GM12878 (cell line): Measurements from ENCODE around the gene FBN3. TPM values are rescaled to one million over a fixed set of nuclear protein-coding genes. Genes with fewer than 3 reads are reported as not detected.

Experiments used
- ATAC-seq: fragments of 200-7000 bp; cut with Tn5 transposase; 3 replicates; pipeline ENCODE4 v1.9.1; 2020; ENCODE audit warnings: mild to moderate bottlenecking, moderate library complexity
- BruUV-seq: library from RNA; stranded (reverse); fragments of 400-500 nt; replicated peaks from 2 replicates; lab custom pipeline; 2021; lab: Mats Ljungman, UMichigan
- CTCF ChIA-PET: fragments of 300-600 bp; sonication (Branson Sonifier 250); formaldehyde crosslinking; extraction: SDS; loops from one replicate; lab custom pipeline; 2021; ENCODE audit warnings: inconsistent platforms; lab: Yijun Ruan, JAX
- POLR2A ChIA-PET: fragments of 350-600 bp; formaldehyde crosslinking; extraction: SDS; loops from one replicate; lab custom pipeline; 2021; ENCODE audit warnings: inconsistent platforms; lab: Charles Lee
- RAD21 ChIA-PET: fragments of 300-600 bp; sonication (Branson Sonifier 250); formaldehyde crosslinking; loops from one replicate; lab custom pipeline; 2023; ENCODE audit warnings: antibody characterized with exemption; ENCODE audit not compliant: unreplicated experiment; lab: Charles Lee
- SMC1A ChIA-PET: fragments of 300-600 bp; sonication (Branson Sonifier 250); formaldehyde crosslinking; loops from one replicate; lab custom pipeline; 2023; ENCODE audit not compliant: unreplicated experiment, uncharacterized antibody; lab: Charles Lee
- DNase-seq: peaks from one replicate; pipeline ENCODE4 v3.0.0-alpha.2; 2011; ENCODE audit warnings: low read depth, low spot score
- FAIRE-seq: peaks from 3 replicates; lab custom pipeline; 2011; peaks lifted over from hg19 to GRCh38; lab: Jason Lieb, UNC
- H2AFZ ChIP-seq: 2 replicates; pipeline ENCODE4 v1.6.0; 2011; ENCODE audit warnings: low read depth, low read length, control low read depth; ENCODE audit not compliant: control insufficient read depth
- H3K27ac ChIP-seq: 2 replicates; pipeline ENCODE4 v1.5.1; 2011; ENCODE audit warnings: control low read depth; ENCODE audit not compliant: control insufficient read depth, insufficient read depth
- H3K27me3 ChIP-seq, 2 experiments: replicated peaks in 1 of 2; 2 replicates each; pipeline versions ENCODE4 v1.6.0 to v1.6.1; 2011; ENCODE audit warnings: low read length in 1 of 2; ENCODE audit not compliant: control insufficient read depth in 2 of 2, insufficient read depth in 2 of 2
- H3K36me3 ChIP-seq, 2 experiments: 2 replicates each; pipeline ENCODE4 v1.5.1; 2011; ENCODE audit warnings: low read length in 1 of 2; ENCODE audit not compliant: control insufficient read depth in 2 of 2, insufficient read depth in 2 of 2
- H3K4me1 ChIP-seq: 2 replicates; pipeline ENCODE4 v1.6.1; 2011; ENCODE audit warnings: mild to moderate bottlenecking, low read length, moderate library complexity, mixed read lengths; ENCODE audit not compliant: control insufficient read depth, insufficient read depth
- H3K4me2 ChIP-seq: 2 replicates; pipeline ENCODE4 v1.6.0; 2011; ENCODE audit warnings: control low read depth; ENCODE audit not compliant: control insufficient read depth, insufficient read depth
- H3K4me3 ChIP-seq: fragments of 200-600 bp; sonication (generic); 2 replicates; pipeline ENCODE4 v1.5.1; 2016
- H3K79me2 ChIP-seq: 2 replicates; pipeline ENCODE4 v1.6.0; 2011; ENCODE audit warnings: low read length; ENCODE audit not compliant: control insufficient read depth, insufficient read depth
- H3K9ac ChIP-seq: 2 replicates; pipeline ENCODE4 v1.8.0; 2011; ENCODE audit warnings: low read length, control low read depth, mixed read lengths; ENCODE audit not compliant: control insufficient read depth, insufficient read depth
- H3K9me3 ChIP-seq: replicated peaks from 3 replicates; pipeline ENCODE4 v1.5.1; 2011; ENCODE audit warnings: mild to moderate bottlenecking, low read length; ENCODE audit not compliant: control insufficient read depth, insufficient read depth
- H4K20me1 ChIP-seq: 2 replicates; pipeline ENCODE4 v1.6.0; 2011; ENCODE audit not compliant: control insufficient read depth, insufficient read depth
- CBFB ChIP-seq: IDR thresholded peaks from 2 replicates; pipeline ENCODE4 v1.6.1; 2016; ENCODE audit warnings: antibody characterized with exemption, low read depth
- CHD1 ChIP-seq: IDR thresholded peaks from 2 replicates; pipeline ENCODE4 v1.6.1; 2012; ENCODE audit warnings: low read depth, low read length, improper control_type of control experiment
- HSF1 ChIP-seq: fragments of 150-350 bp; IDR thresholded peaks from 2 replicates; pipeline ENCODE4 v1.6.1; 2014; ENCODE audit warnings: mild to moderate bottlenecking, low read depth, low read length
- KAT2A ChIP-seq: conservative IDR thresholded peaks from 2 replicates; pipeline ENCODE4 v1.6.1; 2011; ENCODE audit warnings: low read depth, low read length; ENCODE audit not compliant: control insufficient read depth
- PML ChIP-seq: IDR thresholded peaks from 2 replicates; pipeline ENCODE4 v1.6.1; 2012; ENCODE audit warnings: low read length, inconsistent platforms
- POLR2AphosphoS2 ChIP-seq: IDR thresholded peaks from 2 replicates; pipeline ENCODE4 v1.6.1; 2011; ENCODE audit warnings: low read depth, mild to moderate bottlenecking, low read length, improper control_type of control experiment, moderate library complexity
- RELB ChIP-seq: fragments of 450-650 bp; IDR thresholded peaks from 2 replicates; pipeline ENCODE4 v1.6.1; 2017; ENCODE audit warnings: low read depth, mild to moderate bottlenecking, moderate library complexity
- SIN3A ChIP-seq: IDR thresholded peaks from 2 replicates; pipeline ENCODE4 v1.6.1; 2012; ENCODE audit warnings: low read depth, low read length, improper control_type of control experiment
- SUPT20H ChIP-seq: IDR thresholded peaks from 2 replicates; pipeline ENCODE4 v1.6.1; 2011; ENCODE audit warnings: low read depth, mild to moderate bottlenecking, low read length, moderate library complexity, borderline replicate concordance; ENCODE audit not compliant: control insufficient read depth
- ZBED1 ChIP-seq: IDR thresholded peaks from 2 replicates; pipeline ENCODE4 v1.6.1; 2016; ENCODE audit warnings: borderline replicate concordance
- WGBS: methylation state at CpG from one replicate; pipeline ENCODE4 v1.1.6; 2016; ENCODE audit warnings: low lambda C conversion rate; ENCODE audit not compliant: insufficient replicate concordance, insufficient coverage; ENCODE audit errors: missing lambda C conversion rate; 5-methylcytosine and 5-hydroxymethylcytosine counted together
- in situ Hi-C: fragments of 300-500 bp; cut with MboI; formaldehyde crosslinking; loops from 9 replicates; pipeline ENCODE4 v1.14.3; 2018; ENCODE audit warnings: mixed read lengths
- intact Hi-C: fragments of 100-400 bp; cut with micrococcal nuclease; formaldehyde crosslinking; loops from one replicate; pipeline ENCODE4 v1.14.2; 2022; ENCODE audit not compliant: unreplicated experiment
- polyA plus RNA-seq, 11 experiments: library from polyadenylated mRNA; depleted of rRNA in 4 of 11; unstranded in 6 of 11; stranded (reverse) in 5 of 11; fragments of >200 nt; fragmentation: Nextera tagmentation in 4 of 11; fragmentation: Illumina TruSeq in 1 of 11; extraction: Ambion mirVana in 4 of 11; extraction: Trizol in 1 of 11; gene quantifications; 1 replicate in 1 of 11; 2 replicates in 10 of 11; pipeline versions ENCODE4 v1.2.1 to v1.2.3, GENCODE V29; 2011 to 2016; ENCODE audit warnings: inconsistent platforms in 2 of 11, missing spikeins in 2 of 11, low read depth in 1 of 11
- total RNA-seq, 4 experiments: library from RNA; depleted of rRNA in 3 of 4; stranded (reverse); fragments of >200 nt in 3 of 4; fragmentation: Illumina TruSeq in 1 of 4; extraction: Trizol in 1 of 4; gene quantifications; 2 replicates each; pipeline versions ENCODE4 v1.2.1 to v1.2.3, GENCODE V29; 2013 to 2021

FBN3 gene
- total and polyA plus RNA-seq, 10 of the 15 experiments (the other 5 are each of a cell fraction or from before 2014, with no cell fraction given), result 0.05 TPM; not detected in 9

DNA sequence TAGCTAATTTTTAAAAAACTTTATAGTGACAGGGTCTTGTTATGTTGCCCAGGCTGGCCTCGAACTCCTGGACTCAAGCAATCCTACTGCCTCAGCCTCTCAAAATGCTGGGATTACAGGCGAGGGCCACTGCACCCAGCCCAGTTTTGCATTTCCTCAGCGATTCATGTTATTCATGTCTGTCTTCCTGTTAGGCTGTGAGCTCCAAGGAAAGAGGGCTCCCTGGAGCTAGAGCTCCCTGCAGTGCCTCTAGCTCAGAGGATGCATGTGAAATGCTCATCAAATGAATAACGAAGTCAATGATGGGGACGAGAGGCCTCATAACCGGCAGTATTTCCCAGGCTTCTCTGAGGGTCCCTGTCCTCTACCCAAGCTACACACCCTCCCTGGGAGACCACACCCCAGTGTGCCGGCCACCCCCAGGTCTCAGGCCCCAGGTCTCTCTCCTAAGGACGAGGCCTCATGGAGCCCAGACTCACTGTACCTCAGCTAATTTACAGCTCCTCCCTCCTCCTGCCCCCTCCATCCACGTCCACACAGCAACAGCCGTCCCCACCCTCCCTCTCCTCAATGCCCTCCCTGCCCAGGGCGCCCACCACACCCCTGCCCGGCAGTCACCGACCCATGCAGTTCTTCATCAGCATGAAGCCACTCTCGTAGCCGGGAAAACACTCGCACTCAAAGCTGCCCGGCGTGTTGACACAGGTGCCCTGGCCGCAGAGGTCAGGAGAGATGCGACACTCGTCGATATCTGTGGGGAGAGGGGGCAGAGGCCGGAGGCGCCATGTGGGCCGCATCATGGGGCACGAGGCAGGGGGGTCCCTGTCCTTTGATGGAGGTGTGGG, 28.5 kb downstream of the FBN3 start:
- FAIRE-seq (no peak), ATAC-seq (no peak), DNase-seq (no peak)
- Histone ChIP-seq H2AFZ (no peak overlapping the region), H3K9ac (no peak overlapping the region), H3K4me2 (no peak overlapping the region), H3K4me1 (no peaks in the 10 kb centered on the region), H3K36me3 (no peaks in the 10 kb centered on the region), H3K27ac (no peak overlapping the region), H3K9me3 (no peaks in the 10 kb centered on the region), H3K79me2 (no peaks in the 10 kb centered on the region), H3K27me3 (no peaks in the 10 kb centered on the region), H3K4me3 (no peak overlapping the region), H4K20me1 (no peaks in the 10 kb centered on the region)
- no peak for TF ChIP-seq SIN3A
- TF ChIP-seq POLR2AphosphoS2, result no peak
- no peak for TF ChIP-seq KAT2A
- no peak for TF ChIP-seq CHD1
- no TSS peak for BruUV-seq
- in situ Hi-C loops (no loop called here), intact Hi-C loops (no loop called here)
- ChIA-PET SMC1A (no interaction called here), POLR2A (no interaction called here), CTCF (interaction anchor here (1.4 kb wide), 1 partner anchor 177 kb away, joined by 3 read pairs; no protein-coding TSS in a partner anchor), RAD21 (no interaction called here)
- 49% methylated on average over 22 of the region's 26 CpGs for WGBS

DNA sequence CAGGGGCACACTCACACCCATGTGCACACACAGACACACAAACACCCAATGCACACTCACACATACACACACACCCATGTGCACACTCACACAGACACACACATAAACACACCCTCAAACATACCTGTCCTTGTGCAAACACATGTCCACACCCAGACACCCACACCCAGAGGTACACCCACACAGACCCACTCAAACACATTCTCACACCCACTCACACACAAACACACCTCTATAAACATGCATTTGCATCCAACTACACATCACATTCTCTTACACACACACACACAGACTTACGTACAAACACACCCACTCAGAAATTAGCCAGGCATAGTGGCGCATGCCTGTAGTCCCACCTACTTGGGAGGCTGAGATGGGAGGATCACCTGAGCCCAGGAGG, 31.4 kb downstream of the FBN3 start:
- H3K9ac ChIP-seq, result no peak overlapping the region
- RAD21 ChIA-PET, result no interaction called here
- BruUV-seq, result no TSS peak
- FAIRE-seq, result no peak
- no peak overlapping the region for H2AFZ ChIP-seq
- H3K27ac ChIP-seq, result no peak overlapping the region
- H4K20me1 ChIP-seq, result no peaks in the 10 kb centered on the region
- POLR2A ChIA-PET, result no interaction called here
- no peaks in the 10 kb centered on the region for H3K79me2 ChIP-seq
- no peak overlapping the region for H3K4me2 ChIP-seq
- H3K27me3 ChIP-seq, result no peaks in the 10 kb centered on the region
- 73% methylated on average over 2 of the region's 2 CpGs for WGBS
- no peaks in the 10 kb centered on the region for H3K4me1 ChIP-seq
- no peaks in the 10 kb centered on the region for H3K36me3 ChIP-seq
- TF ChIP-seq HSF1 (no peak), RELB (no peak), SUPT20H (no peak), PML (no peak), KAT2A (no peak), ZBED1 (no peak), CBFB (no peak)
- no peak overlapping the region for H3K4me3 ChIP-seq
- CTCF ChIA-PET, result no interaction called here
- H3K9me3 ChIP-seq, result no peaks in the 10 kb centered on the region
- intact Hi-C loops, result no loop called here
- in situ Hi-C loops, result no loop called here
- no peak for ATAC-seq
- DNase-seq, result no peak
- SMC1A ChIA-PET, result no interaction called here
